ENCODE data around the gene PALS1.
"Not testable (repeated sequence)": the region's sequence is repeated elsewhere in the genome, so short reads cannot be mapped to it uniquely, and the experiment has no call there.

The PALS1 gene

DNA sequence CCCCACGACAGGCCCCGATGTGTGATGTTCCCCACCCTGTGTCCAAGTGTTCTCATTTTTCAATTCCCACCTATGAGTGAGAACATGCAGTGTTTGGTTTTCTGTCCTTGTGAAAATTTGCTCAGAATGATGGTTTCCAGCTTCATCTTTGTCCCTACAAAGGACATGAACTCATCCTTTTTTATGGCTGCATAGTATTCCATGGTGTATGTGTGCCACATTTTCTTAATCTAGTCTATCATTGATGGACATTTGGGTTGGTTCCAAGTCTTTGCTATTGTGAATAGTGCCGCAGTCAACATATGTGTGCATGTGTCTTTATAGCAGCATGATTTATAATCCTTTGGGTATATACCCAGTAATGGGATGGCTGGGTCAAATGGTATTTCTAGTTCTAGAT is 32.0 kb downstream of the PALS1 start:
- not testable (repeated sequence) for H3K4me3 ChIP-seq (ENCODE audit: extremely low read depth, insufficient read depth, low read length, poor library complexity, severe bottlenecking); H3K9me3 ChIP-seq (ENCODE audit: control insufficient read depth, low read length); H3K27ac ChIP-seq (ENCODE audit: low read depth, low read length, severe bottlenecking)
- Histone ChIP-seq H3K4me1 (ENCODE audit: control insufficient read depth, insufficient read depth, low read length, poor library complexity, severe bottlenecking) (peaks cover 19% of the 10 kb centered on the region), H3K36me3 (ENCODE audit: control insufficient read depth, insufficient read depth, low read length) (peaks cover 24% of the 10 kb centered on the region)
- no CpG with 5 or more reads among the region's 3 CpGs for WGBS, 2 experiments (ENCODE audit: insufficient coverage in 2 of 2)

DNA sequence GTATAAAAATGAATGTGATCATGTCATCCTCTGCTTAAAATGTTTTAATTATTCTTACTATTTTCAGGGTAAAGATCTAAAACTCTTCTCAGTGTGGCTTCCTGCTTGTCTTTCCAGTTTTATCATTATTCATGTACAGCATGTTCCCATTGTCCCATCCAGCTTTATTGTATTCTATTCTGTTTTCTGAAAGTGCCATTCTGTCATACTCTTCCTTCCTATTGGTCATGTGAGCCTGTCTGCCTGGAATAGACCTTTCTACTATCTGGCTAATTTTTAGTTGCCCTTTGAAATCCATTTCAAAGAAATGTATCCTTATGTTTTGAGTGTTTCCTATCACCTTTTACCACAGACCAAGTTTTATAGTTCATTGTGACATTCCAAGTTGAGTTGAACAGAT is 34.9 kb downstream of the PALS1 start:
- H3K9me3 ChIP-seq (ENCODE audit: control insufficient read depth, low read length), result no peaks in the 10 kb centered on the region
- H3K4me1 ChIP-seq (ENCODE audit: control insufficient read depth, insufficient read depth, low read length, poor library complexity, severe bottlenecking), result no peaks in the 10 kb centered on the region
- peaks cover 21% of the 10 kb centered on the region for H3K36me3 ChIP-seq (ENCODE audit: control insufficient read depth, insufficient read depth, low read length)
- H3K27ac ChIP-seq (ENCODE audit: low read depth, low read length, severe bottlenecking), result no peak overlapping the region
- no peak overlapping the region for H3K4me3 ChIP-seq (ENCODE audit: extremely low read depth, insufficient read depth, low read length, poor library complexity, severe bottlenecking)

DNA sequence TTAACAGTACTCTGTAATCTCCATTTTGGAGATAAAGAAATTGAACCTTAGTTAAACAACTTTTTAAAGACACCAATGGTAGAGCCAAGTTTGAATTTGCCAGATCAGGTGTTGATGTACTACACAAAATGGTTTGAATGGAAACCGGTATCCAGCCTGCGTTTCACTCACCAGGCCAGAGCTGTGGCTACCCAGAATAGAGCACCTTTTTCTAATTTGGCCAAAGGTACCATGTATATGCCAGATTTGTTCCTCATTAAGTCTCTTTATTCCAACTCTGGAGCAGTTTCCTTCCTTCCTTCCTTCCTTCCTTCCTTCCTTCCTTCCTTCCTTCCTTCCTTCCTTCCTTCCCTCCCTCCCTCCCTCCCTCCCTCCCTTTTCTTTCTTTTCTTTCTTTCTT is 39.3 kb downstream of the PALS1 start:
- H3K9me3 ChIP-seq (ENCODE audit: control insufficient read depth, low read length), result no peaks in the 10 kb centered on the region
- WGBS, 2 experiments (ENCODE audit: insufficient coverage in 2 of 2), result 83 to 89% methylated on average over 2 of the region's 2 CpGs
- no peak overlapping the region for H3K4me3 ChIP-seq (ENCODE audit: extremely low read depth, insufficient read depth, low read length, poor library complexity, severe bottlenecking)
- H3K27ac ChIP-seq (ENCODE audit: low read depth, low read length, severe bottlenecking), result no peak overlapping the region
- no peaks in the 10 kb centered on the region for H3K4me1 ChIP-seq (ENCODE audit: control insufficient read depth, insufficient read depth, low read length, poor library complexity, severe bottlenecking)
- H3K36me3 ChIP-seq (ENCODE audit: control insufficient read depth, insufficient read depth, low read length), result no peaks in the 10 kb centered on the region

DNA sequence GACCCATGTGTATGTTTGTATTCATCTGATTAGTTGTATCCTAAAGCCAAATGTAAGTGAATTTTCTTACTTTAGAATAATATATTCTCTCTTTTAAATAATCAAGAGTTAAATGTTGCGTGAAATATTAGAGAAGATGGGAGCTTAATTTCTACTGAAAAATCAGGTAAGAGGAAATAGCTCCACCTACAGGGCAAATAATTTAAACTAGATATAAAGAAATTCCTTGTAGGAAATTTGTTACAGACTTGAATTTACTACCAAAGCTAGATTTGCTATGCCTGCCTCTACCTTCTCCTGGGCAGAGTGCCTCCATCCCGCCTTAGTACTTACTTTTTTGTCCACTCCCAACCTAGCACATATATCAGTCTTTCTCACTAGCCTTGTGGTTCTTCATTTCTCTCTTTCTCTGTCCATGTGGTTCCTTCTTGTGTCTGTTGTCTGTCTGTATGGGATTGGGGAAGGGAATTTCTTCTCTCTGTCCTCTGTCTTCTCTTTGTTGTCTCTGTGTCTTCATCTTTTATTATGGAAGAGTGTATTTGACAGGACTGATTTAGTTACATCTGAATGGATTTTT is 44.7 kb downstream of the PALS1 start:
- no peak overlapping the region for H3K27ac ChIP-seq (ENCODE audit: low read depth, low read length, severe bottlenecking)
- H3K9me3 ChIP-seq (ENCODE audit: control insufficient read depth, low read length), result no peaks in the 10 kb centered on the region
- H3K4me3 ChIP-seq (ENCODE audit: extremely low read depth, insufficient read depth, low read length, poor library complexity, severe bottlenecking), result no peak overlapping the region
- no peaks in the 10 kb centered on the region for H3K36me3 ChIP-seq (ENCODE audit: control insufficient read depth, insufficient read depth, low read length)
- WGBS, 2 experiments (ENCODE audit: insufficient coverage in 2 of 2), result 29 to 56% methylated on average over 1 of the region's 2 CpGs
- H3K4me1 ChIP-seq (ENCODE audit: control insufficient read depth, insufficient read depth, low read length, poor library complexity, severe bottlenecking), result no peaks in the 10 kb centered on the region
